Ovary (tissue), 3 donors: ENCODE measurements around the gene RCSD1.

Experiments used
- CTCF ChIP-seq, 3 donors: fragments of 450-650 bp in 2 of 3; fragments of 200-600 bp in 1 of 3; IDR thresholded peaks; one replicate each; pipeline versions ENCODE4 v1.5.1 to v1.8.0; 2016 to 2022; ENCODE audit warnings: antibody characterized with exemption in 3 of 3, mild to moderate bottlenecking in 1 of 3
- POLR2A ChIP-seq: fragments of 450-650 bp; IDR thresholded peaks from one replicate; pipeline ENCODE4 v1.6.1; 2017; ENCODE audit warnings: antibody characterized with exemption, mild to moderate bottlenecking, moderate library complexity
- donor health status: DM: no; HTN: no; CAD: no.

- TF ChIP-seq POLR2A (no peak), CTCF (IDR thresholded peaks at IDR 0.05) (no peak)
Observed at GRCh38 chr1:167749741-167750140, 119.7 kb downstream of the RCSD1 start.
